CD4-positive, CD25-positive, alpha-beta regulatory T cell (primary cell): ENCODE results near the gene FEN1. TPM values are rescaled to one million over a fixed set of nuclear protein-coding genes. Genes with fewer than 3 reads are reported as not detected.

Experiments used
- ATAC-seq, 2 donors: fragments of 150-1000 bp; cut with Tn5 transposase; one replicate each; pipeline ENCODE4 v1.10.0; 2021; ENCODE audit warnings: low read depth in 2 of 2, moderate number of reproducible peaks in 2 of 2, moderate library complexity in 1 of 2
- DNase-seq, 3 donors: peaks; one replicate each; pipeline versions ENCODE4 v3.0.0 to v3.0.0-alpha.2; 2012 to 2022; ENCODE audit warnings: mixed read lengths in 1 of 3
- H3K27ac ChIP-seq: one replicate; pipeline ENCODE4 v1.7.0; 2013; ENCODE audit warnings: mild to moderate bottlenecking, low read length; ENCODE audit not compliant: insufficient read depth, poor library complexity, severe bottlenecking
- H3K27me3 ChIP-seq: one replicate; pipeline ENCODE4 v1.7.0; 2013; ENCODE audit warnings: low read length; ENCODE audit not compliant: control insufficient read depth, insufficient read depth
- H3K36me3 ChIP-seq: one replicate; pipeline ENCODE4 v1.7.0; 2013; ENCODE audit warnings: mild to moderate bottlenecking, low read length, moderate library complexity; ENCODE audit not compliant: control insufficient read depth, insufficient read depth
- H3K4me1 ChIP-seq: 2 replicates; pipeline ENCODE4 v1.7.0; 2013; ENCODE audit warnings: mild to moderate bottlenecking, low read length; ENCODE audit not compliant: insufficient read depth, control insufficient read depth, poor library complexity, severe bottlenecking
- H3K4me3 ChIP-seq: one replicate; pipeline ENCODE4 v1.7.0; 2013; ENCODE audit warnings: low read depth, mild to moderate bottlenecking, low read length, moderate library complexity
- H3K9me3 ChIP-seq, 2 experiments: 1 replicate in 1 of 2; 2 replicates in 1 of 2; pipeline ENCODE4 v1.7.0; 2013; ENCODE audit warnings: low read length in 2 of 2, mild to moderate bottlenecking in 1 of 2, moderate library complexity in 1 of 2; ENCODE audit not compliant: control insufficient read depth in 2 of 2
- H3K27ac Mint-ChIP-seq, 3 donors: one replicate each; pipeline ENCODE4 v1.8.0; 2020 to 2022; ENCODE audit warnings: mild to moderate bottlenecking in 3 of 3, mixed read lengths in 3 of 3, moderate library complexity in 2 of 3
- H3K27me3 Mint-ChIP-seq: one replicate; pipeline ENCODE4 v1.8.0; 2022; ENCODE audit warnings: mild to moderate bottlenecking, mixed read lengths
- H3K36me3 Mint-ChIP-seq: one replicate; pipeline ENCODE4 v1.8.0; 2020; ENCODE audit warnings: mixed read lengths
- H3K4me1 Mint-ChIP-seq, 4 donors: one replicate each; pipeline ENCODE4 v1.8.0; 2020 to 2022; ENCODE audit warnings: mixed read lengths in 4 of 4, mild to moderate bottlenecking in 1 of 4
- H3K4me3 Mint-ChIP-seq, 4 donors: one replicate each; pipeline ENCODE4 v1.8.0; 2020 to 2022; ENCODE audit warnings: mild to moderate bottlenecking in 4 of 4, mixed read lengths in 4 of 4, moderate library complexity in 3 of 4
- H3K9me3 Mint-ChIP-seq, 7 donors: one replicate each; pipeline ENCODE4 v1.8.0; 2020 to 2022; ENCODE audit warnings: mixed read lengths in 7 of 7, mild to moderate bottlenecking in 3 of 7, moderate library complexity in 2 of 7
- polyA plus RNA-seq, 4 donors: library from polyadenylated mRNA; unstranded; fragments of 300-500 nt; fragmentation: Illumina TruSeq; gene quantifications; one replicate each; pipeline ENCODE4 v1.2.3, GENCODE V29; 2021
- total RNA-seq: library from RNA; stranded (reverse); gene quantifications from one replicate; pipeline ENCODE4 v1.2.3, GENCODE V29; 2022

FEN1 gene
- total and polyA plus RNA-seq, 5 donors from 2014 or later, result 13.2 to 24.5 (median 22.1) TPM

GRCh38 chr11:61779666-61780525, 12.8 kb upstream of the FEN1 start:
- Histone ChIP-seq H3K27me3 (no peaks in the 10 kb centered on the region), H3K9me3 (no peaks in the 10 kb centered on the region), H3K4me1 (peaks cover 14% of the 10 kb centered on the region), H3K36me3 (peaks cover 4% of the 10 kb centered on the region), H3K4me3 (no peak overlapping the region), H3K27ac (no peak overlapping the region)
- ATAC-seq (no peak), DNase-seq (no peak)
- peak overlapping the region in 1 of 4 donors; percentile 47 for H3K4me3 Mint-ChIP-seq
- H3K9me3 Mint-ChIP-seq, result no peaks in the 10 kb centered on the region
- no peak overlapping the region for H3K27ac Mint-ChIP-seq
- peaks cover 0 to 20% (median 4%) of the 10 kb centered on the region in 4 donors for H3K4me1 Mint-ChIP-seq
- peaks cover 11% of the 10 kb centered on the region for H3K27me3 Mint-ChIP-seq
- peaks cover 2% of the 10 kb centered on the region for H3K36me3 Mint-ChIP-seq

GRCh38 chr11:61780581-61781162, 12.0 kb upstream of the FEN1 start:
- DNase-seq (no peak), ATAC-seq (no peak)
- Histone ChIP-seq H3K27me3 (no peaks in the 10 kb centered on the region), H3K4me1 (peaks cover 14% of the 10 kb centered on the region), H3K4me3 (no peak overlapping the region), H3K9me3 (no peaks in the 10 kb centered on the region), H3K36me3 (peaks cover 7% of the 10 kb centered on the region), H3K27ac (no peak overlapping the region)
- Mint-ChIP-seq H3K4me1 (peaks cover 0 to 20% (median 3%) of the 10 kb centered on the region in 4 donors), H3K27me3 (peaks cover 11% of the 10 kb centered on the region), H3K36me3 (peaks cover 4% of the 10 kb centered on the region), H3K4me3 (no peak overlapping the region), H3K27ac (no peak overlapping the region), H3K9me3 (no peaks in the 10 kb centered on the region)

- peaks cover 11% of the 10 kb centered on the region for H3K27me3 Mint-ChIP-seq
Measured at GRCh38 chr11:61781585-61781984, 11.1 kb upstream of the FEN1 start.

GRCh38 chr11:61782299-61782698, 10.4 kb upstream of the FEN1 start:
- no peak overlapping the region for H3K27ac Mint-ChIP-seq
- no peak overlapping the region for H3K4me3 ChIP-seq
- no peak overlapping the region for H3K4me3 Mint-ChIP-seq
- H3K27me3 ChIP-seq, result no peaks in the 10 kb centered on the region
- H3K9me3 ChIP-seq, result no peaks in the 10 kb centered on the region
- peaks cover 22% of the 10 kb centered on the region for H3K36me3 ChIP-seq
- peaks cover 0 to 8% (median under 1%) of the 10 kb centered on the region in 4 donors for H3K4me1 Mint-ChIP-seq
- DNase-seq (no peak), ATAC-seq (no peak)
- no peak overlapping the region for H3K27ac ChIP-seq
- peaks cover 7% of the 10 kb centered on the region for H3K4me1 ChIP-seq
- no peaks in the 10 kb centered on the region for H3K9me3 Mint-ChIP-seq
- H3K36me3 Mint-ChIP-seq, result peaks cover 7% of the 10 kb centered on the region
- H3K27me3 Mint-ChIP-seq, result peaks cover 11% of the 10 kb centered on the region

More at GRCh38 chr11:61781585-61781984, 11.1 kb upstream of the FEN1 start:
- Mint-ChIP-seq H3K4me1 (peaks cover 0 to 15% (median under 1%) of the 10 kb centered on the region in 4 donors), H3K9me3 (no peaks in the 10 kb centered on the region), H3K27ac (no peak overlapping the region), H3K4me3 (no peak overlapping the region), H3K36me3 (peaks cover 4% of the 10 kb centered on the region)
- Histone ChIP-seq H3K9me3 (no peaks in the 10 kb centered on the region), H3K4me3 (no peak overlapping the region), H3K36me3 (peaks cover 15% of the 10 kb centered on the region), H3K27me3 (no peaks in the 10 kb centered on the region), H3K4me1 (peaks cover 12% of the 10 kb centered on the region), H3K27ac (no peak overlapping the region)
- no peak for DNase-seq
- no peak for ATAC-seq

- no peak overlapping the region for H3K27ac Mint-ChIP-seq
- no peak overlapping the region for H3K27ac ChIP-seq
- peaks cover 11% of the 10 kb centered on the region for H3K27me3 Mint-ChIP-seq
- peaks cover 28% of the 10 kb centered on the region for H3K36me3 ChIP-seq
- no peak for ATAC-seq
- H3K27me3 ChIP-seq, result no peaks in the 10 kb centered on the region
- peaks cover 0 to 6% (median 2%) of the 10 kb centered on the region in 4 donors for H3K4me1 Mint-ChIP-seq
- no peak for DNase-seq
- peaks cover 7% of the 10 kb centered on the region for H3K36me3 Mint-ChIP-seq
- H3K9me3 ChIP-seq, result no peaks in the 10 kb centered on the region
- H3K4me1 ChIP-seq, result peaks cover 2% of the 10 kb centered on the region
- H3K4me3 Mint-ChIP-seq, result no peak overlapping the region
- no peak overlapping the region for H3K4me3 ChIP-seq
- no peaks in the 10 kb centered on the region for H3K9me3 Mint-ChIP-seq
Measured at GRCh38 chr11:61782841-61783240, 9.9 kb upstream of the FEN1 start.

- Histone ChIP-seq H3K36me3 (peaks cover 37% of the 10 kb centered on the region), H3K4me3 (no peak overlapping the region), H3K4me1 (no peaks in the 10 kb centered on the region), H3K27me3 (no peaks in the 10 kb centered on the region), H3K9me3 (no peaks in the 10 kb centered on the region), H3K27ac (no peak overlapping the region)
- Mint-ChIP-seq H3K4me3 (peak overlapping the region in 1 of 4 donors; percentile 19), H3K4me1 (peaks cover 0 to 9% (median 3%) of the 10 kb centered on the region in 4 donors), H3K27ac (no peak overlapping the region), H3K36me3 (peaks cover 12% of the 10 kb centered on the region), H3K9me3 (no peaks in the 10 kb centered on the region), H3K27me3 (peaks cover 5% of the 10 kb centered on the region)
- ATAC-seq (no peak), DNase-seq (no peak)
Measured at GRCh38 chr11:61783717-61784505, 8.8 kb upstream of the FEN1 start.

- H3K27ac ChIP-seq, result no peak overlapping the region
- Mint-ChIP-seq H3K9me3 (no peaks in the 10 kb centered on the region), H3K27ac (no peak overlapping the region), H3K27me3 (peaks cover 4% of the 10 kb centered on the region), H3K4me1 (peaks cover 0 to 11% (median 6%) of the 10 kb centered on the region in 4 donors), H3K36me3 (peaks cover 15% of the 10 kb centered on the region), H3K4me3 (peak overlapping the region in 1 of 4 donors; percentile 19)
- H3K27me3 ChIP-seq, result no peaks in the 10 kb centered on the region
- H3K4me3 ChIP-seq, result no peak overlapping the region
- peaks cover 43% of the 10 kb centered on the region for H3K36me3 ChIP-seq
- DNase-seq, result no peak
- no peaks in the 10 kb centered on the region for H3K4me1 ChIP-seq
- H3K9me3 ChIP-seq, result no peaks in the 10 kb centered on the region
- ATAC-seq, result no peak
Measured at GRCh38 chr11:61784506-61784805, 8.3 kb upstream of the FEN1 start.
